Stimulated activated effector memory CD8-positive, alpha-beta T cell treated with anti-CD3 and anti-CD28 coated beads, Interleukin-12 subunit alpha, Interleukin-12 subunit beta, amount 100 ng/mL, for 72 hours (primary cell): ENCODE measurements around the gene WASF2.
A peak's percentile ranks its signal among the peaks of the same experiment; 100 is the strongest.

Experiments
- ATAC-seq: fragments of 150-1000 bp; cut with Tn5 transposase; 2 replicates; pipeline ENCODE4 v1.10.0; 2021
- DNase-seq, 2 donors: peaks; one replicate each; pipeline ENCODE4 v3.0.0; 2021 to 2022; ENCODE audit warnings: low spot score in 2 of 2
- H3K27ac Mint-ChIP-seq: one replicate; pipeline ENCODE4 v1.8.0; 2022; ENCODE audit warnings: mild to moderate bottlenecking, mixed read lengths
- H3K36me3 Mint-ChIP-seq: one replicate; pipeline ENCODE4 v1.8.0; 2022; ENCODE audit warnings: mild to moderate bottlenecking, mixed read lengths
- H3K4me1 Mint-ChIP-seq: one replicate; pipeline ENCODE4 v1.8.0; 2022; ENCODE audit warnings: mixed read lengths
- H3K4me3 Mint-ChIP-seq: one replicate; pipeline ENCODE4 v1.8.0; 2022; ENCODE audit warnings: mild to moderate bottlenecking, mixed read lengths
- H3K9me3 Mint-ChIP-seq: one replicate; pipeline ENCODE4 v1.8.0; 2022; ENCODE audit warnings: mixed read lengths

Gene WASF2

DNA sequence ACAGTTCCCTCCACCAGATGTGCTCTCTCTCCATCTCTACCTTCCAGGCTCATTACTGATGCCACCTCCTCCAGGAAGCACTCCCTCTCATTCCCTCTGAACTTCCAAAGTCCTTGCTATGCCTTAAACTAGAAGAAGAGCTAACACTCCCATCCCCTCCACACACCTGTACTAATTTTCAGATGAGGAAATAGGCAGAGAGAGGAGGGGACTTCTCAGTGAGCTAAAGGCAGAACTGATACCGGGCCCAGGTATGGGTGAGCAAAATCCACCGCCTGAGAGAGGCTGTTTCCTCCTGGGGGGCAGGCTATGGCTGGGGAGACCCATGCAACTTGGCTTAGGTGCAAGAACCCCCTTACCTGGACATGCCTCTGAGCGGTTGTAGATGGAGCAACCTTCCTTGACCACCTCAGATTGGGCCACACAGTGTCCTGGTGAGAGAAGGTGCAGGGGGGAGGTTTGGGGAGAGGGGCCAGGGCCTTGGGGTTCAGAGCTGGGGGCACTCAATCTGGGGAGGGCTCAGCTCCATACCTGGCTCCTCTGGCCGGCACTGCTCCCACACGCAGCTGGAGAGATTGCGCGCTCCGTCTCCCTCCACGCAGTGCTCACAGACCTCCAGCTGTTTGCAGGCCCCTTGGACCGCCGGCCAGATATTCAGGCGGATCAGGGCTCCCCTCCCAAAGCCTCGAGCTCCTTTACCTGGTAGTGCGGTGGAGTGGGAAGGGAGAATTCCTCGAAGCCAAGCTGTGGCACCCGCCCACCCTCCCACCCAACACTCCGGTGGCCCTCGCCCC lies 107.8 kb downstream of the WASF2 start:
- Mint-ChIP-seq H3K4me3 (no peak overlapping the region), H3K9me3 (no peaks in the 10 kb centered on the region), H3K36me3 (no peaks in the 10 kb centered on the region), H3K27ac (peak overlapping the region; percentile 5), H3K4me1 (no peaks in the 10 kb centered on the region)
- ATAC-seq (no peak), DNase-seq (no peak)

DNA sequence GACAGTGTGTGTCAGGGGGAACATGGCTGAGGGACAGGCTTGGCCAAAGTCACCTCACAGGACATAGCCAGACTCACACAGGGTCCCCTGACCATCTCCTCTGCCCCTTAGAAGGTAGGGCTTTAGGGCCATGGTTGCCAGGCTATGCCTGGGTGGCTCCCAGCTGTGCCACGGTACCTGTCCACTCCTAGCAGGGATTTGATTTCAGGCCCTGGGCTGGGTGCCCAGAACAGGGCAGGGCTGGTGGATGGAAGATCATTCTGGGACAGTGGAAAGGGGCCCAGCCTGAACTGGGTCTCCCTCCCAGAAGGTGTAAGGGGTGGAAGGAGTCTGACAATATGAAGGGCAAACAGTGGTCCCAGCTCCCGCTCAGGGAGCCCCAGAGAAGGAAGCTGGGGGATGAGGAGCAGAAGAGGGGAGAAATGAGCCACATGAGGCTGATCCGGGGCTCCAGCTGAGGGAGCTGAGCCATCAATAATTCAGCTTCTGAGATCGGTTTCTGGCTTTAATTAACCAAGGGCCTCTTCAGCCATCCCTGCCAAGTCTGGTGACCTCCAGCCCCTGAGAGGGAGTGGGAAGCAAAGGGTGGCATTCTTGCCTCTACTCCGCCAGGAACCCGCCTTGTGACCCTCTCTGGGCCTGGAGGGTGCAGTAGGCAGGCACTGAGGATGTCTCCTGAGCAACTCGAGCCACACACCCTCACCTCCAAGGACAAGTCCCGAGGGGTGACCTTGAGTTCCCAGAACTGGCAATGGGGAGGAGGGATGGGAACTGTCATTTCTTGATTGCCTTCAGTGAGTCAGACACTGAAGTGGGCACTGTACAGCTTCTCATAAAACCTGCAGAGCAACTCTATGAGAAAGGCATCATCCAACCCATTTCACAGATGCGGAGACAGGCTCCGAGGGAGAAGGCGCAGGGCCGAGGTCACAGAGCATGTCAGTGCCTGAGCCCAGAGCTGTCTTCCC lies 108.9 kb downstream of the WASF2 start:
- DNase-seq (no peak), ATAC-seq (no peak)
- H3K27ac Mint-ChIP-seq: no peak overlapping the region
- no peaks in the 10 kb centered on the region for H3K4me1 Mint-ChIP-seq
- no peak overlapping the region for H3K4me3 Mint-ChIP-seq
- no peaks in the 10 kb centered on the region for H3K36me3 Mint-ChIP-seq
- no peaks in the 10 kb centered on the region for H3K9me3 Mint-ChIP-seq

DNA sequence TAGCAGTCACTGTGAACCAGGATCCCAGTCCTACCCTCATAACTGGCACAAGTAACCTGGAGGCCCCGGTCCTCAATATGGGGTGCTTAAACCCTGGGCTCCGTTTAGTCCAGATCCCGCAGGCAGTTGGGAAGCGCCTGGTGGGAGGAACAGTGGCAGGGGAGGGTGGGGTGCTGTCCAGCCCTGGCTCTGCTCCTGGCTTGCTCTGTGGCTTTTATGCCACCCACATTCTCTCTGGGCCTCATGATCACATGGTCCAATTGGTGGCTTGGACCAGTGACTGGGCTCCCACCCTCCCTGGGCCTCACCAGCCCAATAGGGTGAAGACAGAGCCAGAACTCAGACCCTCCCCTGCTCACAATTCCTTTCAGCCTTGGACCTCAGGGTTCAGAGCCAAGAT lies 109.7 kb downstream of the WASF2 start:
- Mint-ChIP-seq H3K9me3 (no peaks in the 10 kb centered on the region), H3K27ac (no peak overlapping the region), H3K4me3 (no peak overlapping the region), H3K36me3 (no peaks in the 10 kb centered on the region), H3K4me1 (no peaks in the 10 kb centered on the region)
- DNase-seq (no peak), ATAC-seq (no peak)

DNA sequence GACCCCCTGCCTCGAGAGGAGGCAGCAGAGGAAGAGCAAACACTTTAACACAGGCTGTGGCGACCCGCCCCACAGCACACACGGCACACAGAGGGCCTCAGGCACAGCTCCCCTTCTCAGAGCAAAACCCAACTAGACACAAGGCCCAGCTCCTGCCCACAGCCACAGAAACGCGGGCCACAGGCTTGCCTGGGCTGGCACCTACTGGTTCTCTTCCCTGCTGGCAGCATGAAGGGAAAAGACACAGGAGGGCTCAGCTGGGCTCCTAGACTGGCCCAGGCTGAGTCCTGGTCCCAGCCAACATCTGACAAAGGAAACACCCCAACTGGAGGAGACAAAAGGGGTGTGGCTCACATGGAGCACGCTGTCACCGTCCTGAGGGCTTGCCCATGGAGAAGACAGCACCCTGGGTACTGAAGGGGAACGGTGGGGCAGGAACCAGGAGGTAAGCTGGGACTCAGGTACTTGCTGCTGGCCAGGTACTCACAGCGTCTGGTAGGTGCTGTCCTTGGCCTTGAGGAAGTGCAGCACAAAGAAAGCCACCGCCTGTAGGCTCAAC lies 110.3 kb downstream of the WASF2 start:
- Mint-ChIP-seq H3K4me3 (no peak overlapping the region), H3K27ac (no peak overlapping the region), H3K4me1 (no peaks in the 10 kb centered on the region), H3K9me3 (no peaks in the 10 kb centered on the region), H3K36me3 (no peaks in the 10 kb centered on the region)
- no peak for ATAC-seq
- DNase-seq: no peak

DNA sequence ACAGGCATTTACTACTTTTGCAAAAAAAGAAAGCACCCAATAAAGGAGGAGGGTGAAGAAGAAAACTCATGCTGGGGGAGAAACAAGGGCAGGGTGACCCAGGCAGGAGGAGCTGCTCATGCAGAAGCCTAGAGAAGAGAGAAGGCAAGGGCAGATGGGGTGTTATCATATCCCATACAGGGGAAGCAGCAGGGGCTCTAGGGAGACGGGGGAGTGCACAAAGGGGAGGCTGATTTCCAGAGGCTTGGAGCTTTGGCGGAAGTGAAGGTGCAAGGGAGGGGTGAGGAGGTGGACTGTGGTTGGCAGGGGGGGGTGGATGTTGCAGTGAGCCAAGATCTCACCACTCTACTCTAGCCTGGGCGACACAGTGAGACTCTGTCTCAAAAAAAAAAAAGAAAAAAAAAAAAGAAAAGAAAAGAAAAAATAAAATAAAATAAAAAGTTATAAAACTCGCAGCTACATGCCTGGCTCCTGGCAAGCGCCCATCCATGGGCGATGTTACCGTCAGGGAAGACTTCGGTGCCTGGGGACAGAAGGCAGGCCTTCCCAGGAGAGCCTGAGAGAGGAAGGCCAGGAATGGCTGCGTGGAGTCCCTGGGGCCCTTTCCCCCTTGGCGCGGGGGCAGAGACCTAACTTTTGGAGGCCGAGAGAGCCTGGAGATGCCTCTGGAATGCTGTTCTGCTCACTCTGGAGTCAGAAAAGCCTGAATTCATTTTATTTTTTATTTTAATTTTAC lies 112.0 kb downstream of the WASF2 start:
- H3K36me3 Mint-ChIP-seq: no peaks in the 10 kb centered on the region
- no peaks in the 10 kb centered on the region for H3K9me3 Mint-ChIP-seq
- H3K27ac Mint-ChIP-seq: peak overlapping the region; percentile 80
- DNase-seq: no peak
- H3K4me3 Mint-ChIP-seq: no peak overlapping the region
- H3K4me1 Mint-ChIP-seq: no peaks in the 10 kb centered on the region
- ATAC-seq: no peak

DNA sequence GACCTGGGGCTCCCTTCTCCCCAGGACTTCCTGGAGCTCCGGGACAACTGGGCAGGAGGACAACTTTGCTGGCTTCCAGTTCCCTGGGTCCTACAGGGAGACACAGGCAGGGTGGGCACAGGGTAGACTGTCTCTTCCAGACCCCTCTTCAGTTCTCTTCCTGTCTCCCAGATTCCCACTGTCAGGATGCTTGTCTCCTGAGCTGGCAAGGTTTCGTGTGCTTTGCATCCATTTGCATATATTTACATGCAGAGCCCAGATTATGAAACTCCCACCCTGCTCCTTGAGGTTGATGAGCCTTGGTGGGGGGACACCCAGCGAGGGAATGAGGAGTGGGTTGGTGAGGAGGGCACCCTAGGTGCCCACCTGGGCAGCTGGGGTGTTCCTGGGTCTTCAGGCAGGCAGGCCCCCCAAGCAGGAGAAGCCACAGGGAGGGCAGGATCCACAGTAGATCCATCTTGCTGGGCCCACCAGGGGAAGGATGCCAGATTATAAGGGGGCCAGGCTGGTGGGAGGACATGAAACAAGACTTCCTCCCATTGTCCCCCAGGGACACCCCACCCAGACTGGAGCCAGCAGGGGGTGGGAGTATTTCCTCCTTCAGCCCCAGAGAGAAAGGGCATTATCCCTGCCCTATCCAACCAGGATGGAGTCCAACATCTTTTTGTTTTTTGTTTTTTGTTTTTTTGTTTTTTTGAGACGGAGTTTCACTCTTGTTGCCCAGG lies 115.4 kb downstream of the WASF2 start, which contains the start of gene FCN3:
FCN3 (minus strand) TSS at position 463 of the 725 bp plus-strand sequence; CDS start at position 457, 6 bp downstream.
- ATAC-seq (no peak), DNase-seq (no peak)
- no peak within 1 kb of the TSS for H3K4me3 Mint-ChIP-seq
- H3K36me3 Mint-ChIP-seq: no peaks in the 10 kb centered on the region
- no peak within 1 kb of the TSS for H3K27ac Mint-ChIP-seq
- H3K9me3 Mint-ChIP-seq: no peaks in the 10 kb centered on the region
- H3K4me1 Mint-ChIP-seq: no peaks in the 10 kb centered on the region

DNA sequence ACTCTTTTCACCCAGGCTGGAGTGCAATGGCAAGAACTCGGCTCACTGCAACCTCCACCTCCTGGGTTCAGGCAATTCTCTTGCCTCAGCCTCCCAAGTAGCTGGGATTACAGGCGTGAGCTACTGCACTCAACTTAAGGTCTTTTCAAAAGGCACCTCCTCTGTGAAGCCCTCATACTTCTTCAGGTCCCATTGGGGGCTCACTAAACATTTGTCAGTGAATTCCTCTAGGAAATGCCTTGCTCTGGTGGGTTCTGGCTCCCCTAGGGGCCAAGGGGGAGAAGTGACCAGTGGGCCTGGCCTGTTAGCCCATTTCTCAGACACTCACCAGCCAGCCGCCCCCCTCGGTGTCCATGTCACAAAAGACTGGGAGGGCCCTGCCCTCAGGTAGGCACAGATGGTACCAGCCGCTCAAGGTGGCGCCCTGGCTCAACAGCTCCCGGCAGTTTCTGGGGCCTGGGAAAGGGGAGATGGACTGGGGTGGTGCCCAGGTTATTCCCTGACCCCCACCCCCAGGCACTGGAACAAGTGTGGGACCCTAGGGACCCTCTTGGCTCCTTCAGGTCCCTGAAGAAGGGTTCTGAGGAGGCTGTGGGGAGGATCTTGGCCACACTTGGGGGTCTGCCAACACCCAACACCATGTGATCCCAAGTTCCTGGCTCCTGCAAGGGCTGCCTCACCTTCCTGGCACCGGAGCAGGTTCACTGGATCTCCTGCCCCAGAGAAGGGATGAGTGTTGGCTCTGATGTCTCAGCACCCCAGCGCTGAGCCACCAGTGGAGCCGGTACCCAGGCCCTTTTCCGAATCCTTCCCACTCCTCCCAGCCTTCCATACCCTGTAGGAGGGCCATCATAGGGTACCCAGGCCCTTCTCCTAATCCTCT lies 116.9 kb downstream of the WASF2 start:
- ATAC-seq (peak; percentile 27), DNase-seq (no peak)
- Mint-ChIP-seq H3K4me1 (peaks cover 7% of the 10 kb centered on the region), H3K27ac (no peak overlapping the region), H3K36me3 (no peaks in the 10 kb centered on the region), H3K4me3 (no peak overlapping the region), H3K9me3 (no peaks in the 10 kb centered on the region)

DNA sequence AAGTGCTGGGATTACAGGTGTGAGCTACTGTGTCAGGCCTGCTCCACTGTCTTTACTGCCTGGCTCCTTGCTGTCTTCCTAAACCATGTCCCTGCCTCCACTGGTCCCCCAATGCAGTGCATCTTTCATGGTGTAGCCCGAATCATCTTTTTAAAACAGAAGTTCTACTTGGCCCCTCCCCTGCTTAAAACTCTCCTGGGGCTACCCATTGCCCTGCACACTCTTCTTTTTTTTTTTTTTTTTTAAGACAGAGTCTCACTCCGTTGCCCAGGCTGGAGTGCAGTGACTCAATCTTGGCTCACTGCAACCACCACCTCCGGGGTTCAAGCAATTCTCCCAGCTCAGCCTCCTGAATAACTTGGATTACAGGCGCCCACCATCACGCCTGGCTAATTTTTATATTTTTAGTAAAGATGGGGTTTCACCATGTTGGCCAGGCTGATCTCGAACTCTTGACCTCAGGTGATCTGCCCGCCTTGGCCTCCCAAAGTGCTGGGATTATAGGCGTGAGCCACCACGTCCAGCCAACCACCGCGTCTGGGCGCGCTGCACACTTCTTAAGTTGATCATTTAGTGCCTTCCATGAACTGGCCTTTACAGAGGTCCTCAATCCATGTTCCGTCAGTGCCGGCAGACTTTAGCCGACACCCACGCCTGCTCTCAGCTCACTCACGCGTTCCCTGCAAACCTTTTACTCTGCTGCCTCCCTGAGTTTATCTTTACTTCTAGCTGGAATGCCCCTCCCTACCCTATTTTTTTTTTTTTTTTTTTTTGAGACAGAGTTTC lies 117.8 kb downstream of the WASF2 start:
- Mint-ChIP-seq H3K27ac (no peak overlapping the region), H3K36me3 (no peaks in the 10 kb centered on the region), H3K9me3 (no peaks in the 10 kb centered on the region), H3K4me1 (peaks cover 12% of the 10 kb centered on the region), H3K4me3 (no peak overlapping the region)
- ATAC-seq (no peak), DNase-seq (no peak)

DNA sequence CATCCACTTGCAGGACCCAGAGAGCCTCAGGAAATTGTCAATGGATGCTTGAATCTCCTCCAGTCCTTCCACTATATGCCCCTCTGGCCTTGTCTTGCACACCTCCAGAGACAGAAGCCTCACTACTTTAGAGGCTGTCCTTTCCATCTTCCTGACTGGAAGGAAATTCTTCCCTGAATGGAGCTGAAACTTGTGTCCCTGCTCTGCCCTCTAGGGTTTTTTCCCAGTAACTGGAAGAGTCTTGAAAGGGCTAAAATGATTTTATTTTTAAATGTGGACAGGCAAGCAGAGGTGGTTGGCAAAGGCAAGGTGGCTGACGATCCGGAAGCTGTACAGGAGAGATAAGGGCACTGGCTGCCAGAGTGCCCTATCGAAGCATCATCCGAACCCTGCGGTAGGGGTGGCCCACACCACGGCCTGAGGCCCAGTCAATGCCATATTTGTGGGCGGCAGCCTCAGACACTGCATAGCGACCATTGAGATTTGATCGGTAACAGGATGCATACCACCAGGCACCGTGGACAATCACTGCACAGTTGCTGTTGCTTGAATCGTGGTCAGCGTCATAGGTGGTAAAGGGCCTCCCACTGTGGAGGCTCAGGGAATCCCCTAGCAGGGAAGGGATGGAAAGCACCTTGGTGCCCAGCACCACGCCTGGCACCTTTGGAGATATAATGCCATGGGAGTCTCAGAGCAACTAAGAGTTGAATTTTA lies 120.9 kb downstream of the WASF2 start:
- ATAC-seq (no peak), DNase-seq (no peak)
- Mint-ChIP-seq H3K36me3 (peaks cover 7% of the 10 kb centered on the region), H3K27ac (no peak overlapping the region), H3K4me1 (peaks cover 36% of the 10 kb centered on the region), H3K9me3 (no peaks in the 10 kb centered on the region), H3K4me3 (no peak overlapping the region)

DNA sequence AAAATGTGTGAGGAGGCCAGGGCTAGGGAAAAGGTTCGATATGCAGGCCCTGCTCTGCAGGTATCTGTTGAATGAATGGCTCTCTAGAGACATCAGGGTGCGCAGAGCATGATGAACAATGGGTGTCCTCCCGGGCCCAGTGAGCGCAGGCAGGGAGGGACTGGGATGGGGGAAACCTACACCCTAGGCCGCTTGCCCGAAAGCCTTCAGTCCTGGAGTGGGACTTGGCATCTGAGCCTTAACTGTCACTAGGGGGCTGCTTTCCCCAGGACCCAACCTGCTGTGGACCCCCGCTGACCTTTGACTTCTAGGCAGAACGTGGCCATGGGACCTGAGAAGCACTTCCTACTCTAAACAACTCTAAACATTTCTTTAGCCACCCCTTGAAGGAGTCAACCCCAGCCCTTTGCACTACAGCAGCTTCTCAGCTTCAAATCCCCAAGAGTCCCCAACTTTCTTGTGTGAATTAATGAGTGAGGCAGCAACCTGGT lies 122.8 kb downstream of the WASF2 start:
- peaks cover 37% of the 10 kb centered on the region for H3K4me1 Mint-ChIP-seq
- no peak for ATAC-seq
- DNase-seq: no peak
- H3K4me3 Mint-ChIP-seq: peak overlapping the region; percentile 89
- no peaks in the 10 kb centered on the region for H3K9me3 Mint-ChIP-seq
- H3K27ac Mint-ChIP-seq: no peak overlapping the region
- peaks cover 7% of the 10 kb centered on the region for H3K36me3 Mint-ChIP-seq

DNA sequence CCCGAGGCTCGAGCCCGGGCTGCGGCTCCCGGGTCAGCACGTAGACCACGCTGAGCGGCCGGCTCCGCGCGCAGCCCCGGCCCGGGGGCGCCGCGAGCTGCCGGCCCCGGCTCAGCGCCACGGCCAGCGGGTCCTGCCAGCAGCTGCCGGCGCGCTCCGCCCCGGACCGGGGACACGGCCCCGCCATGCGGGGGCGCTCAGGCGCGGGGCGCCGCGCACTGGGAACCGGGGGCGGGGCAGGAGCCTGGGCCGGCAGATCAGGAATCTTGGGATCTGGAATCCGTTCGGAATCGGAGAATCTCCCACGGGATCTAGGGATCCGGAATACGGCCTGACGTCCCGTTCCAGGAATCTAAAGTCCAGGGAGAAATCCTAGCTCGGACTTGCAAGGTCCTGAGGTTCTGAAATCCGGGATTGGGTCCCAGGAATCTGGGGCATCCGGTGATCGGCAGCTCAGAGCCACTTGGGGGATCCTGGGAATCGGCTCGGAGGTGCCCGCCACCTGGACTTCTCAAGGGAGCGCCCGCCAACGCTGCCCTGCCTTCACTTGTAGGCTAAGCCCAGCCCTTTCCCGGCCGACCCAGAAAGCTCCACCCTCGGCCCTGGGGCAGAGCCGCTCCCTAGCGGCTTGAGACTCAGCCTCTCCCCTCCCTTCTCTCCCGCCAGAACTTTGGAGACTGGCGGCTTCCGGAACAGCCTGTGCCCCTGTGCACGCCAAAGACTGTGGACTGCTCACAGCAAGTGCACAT lies 123.4 kb downstream of the WASF2 start, which contains the start of gene MAP3K6:
MAP3K6 (minus strand) TSS at position 551 of the 749 bp plus-strand sequence; CDS start at position 187, 364 bp downstream.
- Mint-ChIP-seq H3K4me1 (peaks cover 37% of the 10 kb centered on the region), H3K27ac (peak within 1 kb of the TSS; percentile 83)
- ATAC-seq: peak; percentile 57

DNA sequence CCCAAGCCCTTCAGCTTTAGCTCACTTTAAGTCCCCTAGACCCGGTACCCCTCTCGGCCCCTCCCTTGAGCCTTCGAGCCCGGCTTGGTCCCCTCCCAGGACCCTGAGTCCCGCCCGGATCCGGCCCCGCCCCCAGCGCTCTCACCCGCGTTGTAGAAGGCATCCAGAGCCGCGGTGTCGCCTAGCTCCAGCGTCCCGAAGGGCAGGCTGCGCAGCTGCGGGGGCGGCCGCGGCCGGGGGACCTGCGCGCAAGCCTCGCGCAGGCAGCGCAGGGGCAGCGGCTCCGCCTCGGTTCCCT lies 123.9 kb downstream of the WASF2 start:
- ATAC-seq (peak; percentile 80), DNase-seq (peak in 1 of 2 donors; percentile 66)
- H3K27ac Mint-ChIP-seq: peak overlapping the region; percentile 83
- no peaks in the 10 kb centered on the region for H3K9me3 Mint-ChIP-seq
- peak overlapping the region; percentile 89 for H3K4me3 Mint-ChIP-seq
- peaks cover 37% of the 10 kb centered on the region for H3K4me1 Mint-ChIP-seq
- H3K36me3 Mint-ChIP-seq: peaks cover 7% of the 10 kb centered on the region

More for the DNA sequence above, 123.4 kb downstream of the WASF2 start, which contains the start of gene MAP3K6:
- Mint-ChIP-seq H3K9me3 (no peaks in the 10 kb centered on the region), H3K36me3 (peaks cover 7% of the 10 kb centered on the region), H3K4me3 (peak within 1 kb of the TSS; percentile 89)
- DNase-seq: no peak
